Mesendoderm (in vitro differentiated cells): ENCODE measurements around the gene MDN1.
"Not testable (repeated sequence)": the region's sequence is repeated elsewhere in the genome, so short reads cannot be mapped to it uniquely, and the experiment has no call there.

Experiments
- DNase-seq: peaks from one replicate; pipeline ENCODE4 v3.0.0; 2013
- H2AK5ac ChIP-seq: 2 replicates; pipeline ENCODE4 v1.6.1; 2013; ENCODE audit warnings: low read length, inconsistent platforms
- H2BK120ac ChIP-seq: 2 replicates; pipeline ENCODE4 v1.6.1; 2013; ENCODE audit warnings: low read depth, mild to moderate bottlenecking, low read length, moderate library complexity, mixed read lengths
- H2BK15ac ChIP-seq: replicated peaks from 2 replicates; pipeline ENCODE4 v1.6.1; 2013; ENCODE audit warnings: low read depth, mild to moderate bottlenecking, moderate library complexity
- H2BK5ac ChIP-seq: 2 replicates; pipeline ENCODE4 v1.6.1; 2013; ENCODE audit warnings: low read length, inconsistent platforms
- H3K18ac ChIP-seq: 2 replicates; pipeline ENCODE4 v1.6.1; 2013; ENCODE audit warnings: mild to moderate bottlenecking, low read length, mixed read lengths
- H3K23ac ChIP-seq: one replicate; pipeline ENCODE4 v1.6.1; 2013; ENCODE audit warnings: low read length
- H3K27ac ChIP-seq: 2 replicates; pipeline ENCODE4 v1.5.1; 2013; ENCODE audit warnings: low read depth, mild to moderate bottlenecking, inconsistent platforms, low read length, moderate library complexity
- H3K27me3 ChIP-seq: 2 replicates; pipeline ENCODE4 v1.6.1; 2013; ENCODE audit warnings: low read length, control low read depth, mild to moderate bottlenecking, inconsistent platforms; ENCODE audit not compliant: insufficient read depth, poor library complexity
- H3K36me3 ChIP-seq: 2 replicates; pipeline ENCODE4 v1.6.1; 2013; ENCODE audit warnings: low read length, inconsistent platforms; ENCODE audit not compliant: control insufficient read depth, insufficient read depth
- H3K4ac ChIP-seq: one replicate; pipeline ENCODE4 v1.6.1; 2013; ENCODE audit warnings: low read depth, mild to moderate bottlenecking, low read length, moderate library complexity
- H3K4me1 ChIP-seq: 2 replicates; pipeline ENCODE4 v1.6.1; 2013; ENCODE audit warnings: low read depth, low read length, inconsistent platforms; ENCODE audit not compliant: control insufficient read depth
- H3K4me2 ChIP-seq: 2 replicates; pipeline ENCODE4 v1.6.1; 2013; ENCODE audit warnings: low read length
- H3K4me3 ChIP-seq: 2 replicates; pipeline ENCODE4 v1.5.1; 2013; ENCODE audit warnings: mild to moderate bottlenecking, low read length
- H3K56ac ChIP-seq: one replicate; pipeline ENCODE4 v1.6.1; 2013; ENCODE audit warnings: low read length
- H3K79me1 ChIP-seq: 2 replicates; pipeline ENCODE4 v1.6.1; 2013; ENCODE audit warnings: low read length, inconsistent platforms
- H3K79me2 ChIP-seq: 2 replicates; pipeline ENCODE4 v1.6.1; 2013; ENCODE audit warnings: mild to moderate bottlenecking, low read length; ENCODE audit not compliant: control insufficient read depth, insufficient read depth
- H3K9ac ChIP-seq: 2 replicates; pipeline ENCODE4 v1.6.1; 2013; ENCODE audit warnings: low read length, inconsistent platforms
- H4K5ac ChIP-seq: one replicate; pipeline ENCODE4 v1.6.1; 2013; ENCODE audit warnings: low read length
- H4K8ac ChIP-seq: one replicate; pipeline ENCODE4 v1.6.1; 2013; ENCODE audit warnings: low read depth, mild to moderate bottlenecking, control low read depth, low read length, moderate library complexity
- WGBS: extraction: QIAGEN DNeasy Blood & Tissue Kit; methylation state at CpG from one replicate; pipeline ENCODE4 v1.1.7; 2013; ENCODE audit warnings: low lambda C conversion rate, missing lambda C conversion rate; ENCODE audit not compliant: insufficient coverage; ENCODE audit errors: extremely low coverage; 5-methylcytosine and 5-hydroxymethylcytosine counted together

Gene MDN1

DNA sequence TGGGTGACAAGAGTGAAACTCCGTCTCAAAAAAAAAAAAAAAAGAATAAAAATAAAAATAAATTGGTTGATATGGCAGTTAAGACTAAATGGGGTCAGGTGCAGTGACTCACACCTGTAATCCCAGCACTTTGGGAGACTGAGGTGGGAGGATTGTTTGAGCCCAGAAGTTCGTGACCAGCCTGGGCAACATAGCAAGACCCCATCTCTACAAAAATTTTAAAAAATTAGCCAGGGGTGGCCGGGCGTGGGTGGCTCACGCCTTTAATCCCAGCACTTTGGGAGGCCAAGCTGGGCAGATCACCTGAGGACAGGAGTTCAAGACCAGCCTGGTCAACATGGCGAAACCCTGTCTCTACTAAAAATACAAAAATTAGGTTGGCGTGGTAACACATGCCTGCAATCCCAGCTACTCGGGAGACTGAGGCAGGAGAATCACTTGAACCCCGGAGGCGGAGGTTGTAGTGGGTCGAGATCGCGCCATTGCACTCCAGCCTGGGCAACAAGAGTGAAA lies 8.9 kb upstream of the MDN1 start:
- WGBS = no CpG with 5 or more reads among the region's 13 CpGs
- H3K4me3 ChIP-seq = not testable (repeated sequence)

DNA sequence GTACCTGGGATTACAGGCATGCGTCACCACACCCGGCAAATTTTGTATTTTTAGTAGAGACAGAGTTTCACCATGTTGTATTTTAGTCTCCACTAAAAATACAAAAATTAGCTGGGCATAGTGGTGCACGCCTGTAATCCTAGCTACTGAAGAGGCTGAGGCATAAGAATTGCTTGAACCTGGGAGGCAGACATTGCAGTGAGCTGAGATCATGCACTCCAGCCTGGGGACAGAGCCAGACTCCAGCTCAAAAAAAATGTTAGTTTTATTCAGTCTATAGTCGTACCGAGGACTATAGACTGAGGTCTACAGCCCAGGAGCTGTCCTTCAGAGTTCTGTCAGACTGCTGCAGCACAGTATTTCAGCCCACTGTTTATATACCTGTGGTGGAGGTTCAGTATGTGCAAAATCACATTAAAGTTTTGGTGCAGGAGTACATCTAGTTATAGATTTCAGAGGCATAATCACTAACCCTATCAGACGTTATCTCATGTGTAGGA lies 6.5 kb upstream of the MDN1 start:
- H2BK120ac ChIP-seq = no peak overlapping the region
- no peak overlapping the region for H3K27ac ChIP-seq
- H2AK5ac ChIP-seq = no peak overlapping the region
- WGBS = no CpG with 5 or more reads among the region's 6 CpGs
- H3K9ac ChIP-seq = no peak overlapping the region
- no peak overlapping the region for H3K4ac ChIP-seq
- H3K27me3 ChIP-seq = no peaks in the 10 kb centered on the region
- H4K5ac ChIP-seq = no peak overlapping the region
- no peak overlapping the region for H3K4me2 ChIP-seq
- H3K79me2 ChIP-seq = peaks cover 10% of the 10 kb centered on the region
- H3K4me1 ChIP-seq = no peaks in the 10 kb centered on the region
- H3K18ac ChIP-seq = no peak overlapping the region
- H3K36me3 ChIP-seq = no peaks in the 10 kb centered on the region
- H3K4me3 ChIP-seq = no peak overlapping the region
- H3K23ac ChIP-seq = no peak overlapping the region
- peaks cover 2% of the 10 kb centered on the region for H3K79me1 ChIP-seq
- no peak overlapping the region for H2BK15ac ChIP-seq
- H3K56ac ChIP-seq = peak overlapping the region; percentile 34
- H2BK5ac ChIP-seq = no peak overlapping the region
- peak; percentile 37 for DNase-seq
- no peak overlapping the region for H4K8ac ChIP-seq

More for the DNA sequence above, 8.9 kb upstream of the MDN1 start:
- not testable (repeated sequence) for H4K8ac ChIP-seq, H3K23ac ChIP-seq, H3K4me1 ChIP-seq, H3K18ac ChIP-seq, H3K79me1 ChIP-seq, H3K27me3 ChIP-seq, DNase-seq, H3K4me2 ChIP-seq, H4K5ac ChIP-seq, H3K27ac ChIP-seq, H3K4ac ChIP-seq, H3K36me3 ChIP-seq, H2AK5ac ChIP-seq, H2BK120ac ChIP-seq, H2BK15ac ChIP-seq, H2BK5ac ChIP-seq
- H3K9ac ChIP-seq = peak overlapping the region; percentile 87
- H3K79me2 ChIP-seq = peaks cover 15% of the 10 kb centered on the region
- H3K56ac ChIP-seq = peak overlapping the region; percentile 91

DNA sequence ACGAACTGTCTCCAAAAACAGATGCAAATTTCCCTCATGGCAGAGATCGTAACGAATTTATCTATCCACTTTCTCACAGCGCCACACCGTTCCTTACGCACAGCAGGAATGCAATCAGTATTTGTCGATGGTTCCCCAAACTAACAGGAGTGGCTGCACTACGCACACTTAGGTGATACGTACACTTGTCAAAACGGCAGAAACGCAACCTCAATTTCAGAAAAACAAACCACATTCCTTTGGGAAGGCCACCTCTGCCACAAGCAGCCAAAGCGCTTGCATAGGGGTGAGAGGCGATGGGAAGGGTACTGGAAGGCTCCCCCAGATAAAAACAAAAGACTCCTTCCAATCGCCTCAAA lies 638 bp downstream of the MDN1 start:
- DNase-seq = peak; percentile 69
- H3K4me1 ChIP-seq = peaks cover 9% of the 10 kb centered on the region
- peak overlapping the region; percentile 91 for H3K23ac ChIP-seq
- H4K5ac ChIP-seq = no peak overlapping the region
- H3K18ac ChIP-seq = no peak overlapping the region
- no peak overlapping the region for H2BK120ac ChIP-seq
- no peak overlapping the region for H2BK15ac ChIP-seq
- peak overlapping the region; percentile 66 for H3K27ac ChIP-seq
- peak overlapping the region; percentile 92 for H3K9ac ChIP-seq
- peaks cover 55% of the 10 kb centered on the region for H3K79me2 ChIP-seq
- H3K4me3 ChIP-seq = peak overlapping the region; percentile 98
- peaks cover 3% of the 10 kb centered on the region for H3K79me1 ChIP-seq
- H4K8ac ChIP-seq = no peak overlapping the region
- no peaks in the 10 kb centered on the region for H3K27me3 ChIP-seq
- peak overlapping the region; percentile 70 for H3K4ac ChIP-seq
- peak overlapping the region; percentile 73 for H3K4me2 ChIP-seq
- H2BK5ac ChIP-seq = peak overlapping the region; percentile 62
- H2AK5ac ChIP-seq = no peak overlapping the region
- no peaks in the 10 kb centered on the region for H3K36me3 ChIP-seq
- WGBS = no CpG with 5 or more reads among the region's 14 CpGs
- peak overlapping the region; percentile 96 for H3K56ac ChIP-seq

DNA sequence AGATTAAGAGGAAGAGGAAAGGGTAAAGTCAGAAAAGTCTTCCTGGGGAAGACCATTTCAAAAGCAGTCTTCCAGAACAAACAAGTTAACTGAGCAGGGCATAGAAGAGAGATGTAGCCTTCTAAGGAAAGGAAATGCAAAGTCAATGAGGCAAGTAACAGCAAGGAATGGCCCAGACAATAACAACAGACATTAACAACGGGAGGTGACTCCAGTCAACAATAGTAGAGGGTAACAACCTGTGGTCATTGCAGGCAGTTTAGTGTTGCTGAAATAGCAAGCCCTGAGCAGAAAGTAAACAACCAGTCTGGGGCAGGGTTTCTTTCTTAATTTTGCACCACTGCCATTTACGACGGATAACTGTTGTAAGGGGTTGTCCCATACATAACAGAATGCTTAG lies 2.1 kb downstream of the MDN1 start:
- Histone ChIP-seq H3K23ac (no peak overlapping the region), H3K4ac (no peak overlapping the region), H3K79me1 (peaks cover 3% of the 10 kb centered on the region), H4K5ac (no peak overlapping the region), H3K4me3 (peak overlapping the region; percentile 3), H3K36me3 (no peaks in the 10 kb centered on the region), H4K8ac (no peak overlapping the region), H2AK5ac (no peak overlapping the region), H3K9ac (peak overlapping the region; percentile 92), H2BK15ac (no peak overlapping the region), H3K27me3 (no peaks in the 10 kb centered on the region), H3K4me1 (peaks cover 9% of the 10 kb centered on the region), H3K56ac (peak overlapping the region; percentile 84), H3K4me2 (peak overlapping the region; percentile 38), H2BK5ac (peak overlapping the region; percentile 27), H2BK120ac (no peak overlapping the region), H3K18ac (peak overlapping the region; percentile 72), H3K27ac (peak overlapping the region; percentile 66), H3K79me2 (peaks cover 68% of the 10 kb centered on the region)
- WGBS = no CpG with 5 or more reads among the region's 3 CpGs
- DNase-seq = peak; percentile 96

DNA sequence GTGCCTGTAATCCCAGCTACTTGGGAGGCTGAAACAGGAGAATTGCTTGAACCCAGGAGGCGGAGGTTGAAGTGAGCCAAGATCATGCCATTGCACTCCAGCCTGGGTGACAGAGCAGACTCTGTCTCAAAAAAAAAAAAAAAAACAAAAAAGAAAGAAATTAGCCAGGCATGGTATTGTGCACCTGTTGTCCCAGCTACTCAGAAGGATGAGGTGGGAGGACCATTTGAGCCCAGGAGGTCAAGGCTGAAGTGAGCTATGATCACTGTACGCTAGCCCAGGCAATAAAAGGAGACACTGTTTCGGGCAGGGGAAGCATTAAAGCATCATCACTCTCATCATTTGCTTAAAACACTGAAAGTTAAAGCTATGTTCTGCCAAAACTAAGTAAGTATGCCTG lies 6.2 kb downstream of the MDN1 start:
- H3K18ac ChIP-seq, H4K5ac ChIP-seq, H3K4ac ChIP-seq, H2AK5ac ChIP-seq, H3K9ac ChIP-seq, H3K27ac ChIP-seq, DNase-seq, H3K4me2 ChIP-seq, H3K79me1 ChIP-seq, H4K8ac ChIP-seq, H2BK15ac ChIP-seq, H3K36me3 ChIP-seq, H3K27me3 ChIP-seq, H3K23ac ChIP-seq, H2BK120ac ChIP-seq, H3K56ac ChIP-seq, H3K4me3 ChIP-seq, H3K4me1 ChIP-seq, H2BK5ac ChIP-seq: not testable (repeated sequence)
- no CpG with 5 or more reads among the region's 3 CpGs for WGBS
- H3K79me2 ChIP-seq = peaks cover 93% of the 10 kb centered on the region

DNA sequence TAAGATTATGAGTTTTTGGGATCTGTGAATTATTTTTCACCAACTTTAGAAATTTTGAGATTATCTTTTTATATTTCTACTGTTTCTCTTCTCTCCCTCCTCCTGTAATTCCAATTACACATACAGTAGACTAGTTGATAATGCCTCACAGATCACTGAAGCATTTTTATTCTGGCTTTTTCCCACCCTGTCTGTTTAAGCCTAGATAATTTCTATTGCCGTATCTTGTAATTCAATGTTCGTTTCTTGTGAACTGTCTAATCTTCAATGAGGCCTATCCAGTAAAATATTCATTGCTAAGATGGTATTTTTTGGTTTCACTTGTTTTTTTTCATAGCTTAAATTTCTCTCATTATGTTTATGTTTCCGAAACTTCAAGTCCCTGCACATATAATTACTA lies 12.0 kb downstream of the MDN1 start:
- Histone ChIP-seq H3K4ac (no peak overlapping the region), H3K4me3 (no peak overlapping the region), H2AK5ac (no peak overlapping the region), H3K23ac (no peak overlapping the region), H3K4me1 (no peaks in the 10 kb centered on the region), H3K27ac (no peak overlapping the region), H3K56ac (no peak overlapping the region), H4K5ac (no peak overlapping the region), H3K79me2 (peaks cover 85% of the 10 kb centered on the region), H3K9ac (no peak overlapping the region), H3K18ac (no peak overlapping the region), H2BK15ac (no peak overlapping the region), H3K36me3 (peaks cover 2% of the 10 kb centered on the region), H2BK120ac (no peak overlapping the region), H3K79me1 (peaks cover 4% of the 10 kb centered on the region), H3K27me3 (no peaks in the 10 kb centered on the region), H3K4me2 (no peak overlapping the region), H4K8ac (no peak overlapping the region), H2BK5ac (no peak overlapping the region)
- no CpG with 5 or more reads among the region's 3 CpGs for WGBS
- DNase-seq = no peak
